HG03108 (cell line): ENCODE measurements around the gene SLC5A10.
A peak's percentile ranks its signal among the peaks of the same experiment; 100 is the strongest.
"Not testable (repeated sequence)": the region's sequence is repeated elsewhere in the genome, so short reads cannot be mapped to it uniquely, and the experiment has no call there.

Source experiments
- ATAC-seq: cut with Tn5 transposase; IDR thresholded peaks from one replicate; pipeline ENCODE4 v1.9.1; 2021; ENCODE audit warnings: moderate library complexity; ENCODE audit not compliant: unreplicated experiment

The SLC5A10 gene

DNA sequence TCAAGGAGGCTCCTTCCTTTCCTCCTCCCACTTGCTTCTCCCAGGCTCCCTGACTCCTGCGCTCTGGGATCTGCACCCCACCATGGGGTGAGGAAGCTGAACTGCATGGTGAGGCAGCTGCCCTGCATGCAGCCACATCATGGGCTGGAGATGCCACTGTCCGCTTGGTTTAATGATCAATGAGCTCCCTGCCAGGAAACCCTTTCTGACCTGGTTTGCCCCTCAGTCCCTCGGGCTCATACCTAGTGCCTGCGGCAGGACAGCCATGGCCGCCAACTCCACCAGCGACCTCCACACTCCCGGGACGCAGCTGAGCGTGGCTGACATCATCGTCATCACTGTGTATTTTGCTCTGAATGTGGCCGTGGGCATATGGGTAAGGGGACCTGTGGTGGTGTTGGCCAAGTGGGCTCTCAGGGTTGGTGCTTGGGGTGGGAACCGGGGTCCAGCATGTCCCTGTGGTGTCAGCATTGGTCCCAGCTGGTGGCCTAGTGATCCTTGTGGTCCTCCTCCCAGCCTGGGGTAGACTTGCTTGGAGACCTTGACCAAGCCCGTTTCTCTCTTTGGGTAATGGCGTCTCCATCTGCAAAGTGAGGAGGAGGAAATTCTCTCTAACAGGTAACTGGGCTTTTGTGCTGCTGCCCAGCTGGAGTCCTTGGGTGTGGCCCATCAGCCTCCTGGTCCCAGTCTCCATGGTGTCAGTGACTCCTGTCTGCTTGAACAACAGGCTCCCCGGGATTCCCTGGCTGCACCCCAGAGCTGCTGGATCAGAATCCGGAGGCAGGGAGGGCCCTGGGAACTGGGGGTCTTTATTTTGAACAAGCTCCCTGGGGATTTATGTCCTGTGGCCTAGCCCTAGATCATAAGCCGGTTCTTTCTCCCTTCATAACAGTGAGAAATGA lies at the start of gene SLC5A10:
Gene SLC5A10, plus strand, starts transcription at position 225 of the 902 bp plus-strand sequence. Its CDS starts 41 bp downstream, at position 266.
- ATAC-seq, result no peak

DNA sequence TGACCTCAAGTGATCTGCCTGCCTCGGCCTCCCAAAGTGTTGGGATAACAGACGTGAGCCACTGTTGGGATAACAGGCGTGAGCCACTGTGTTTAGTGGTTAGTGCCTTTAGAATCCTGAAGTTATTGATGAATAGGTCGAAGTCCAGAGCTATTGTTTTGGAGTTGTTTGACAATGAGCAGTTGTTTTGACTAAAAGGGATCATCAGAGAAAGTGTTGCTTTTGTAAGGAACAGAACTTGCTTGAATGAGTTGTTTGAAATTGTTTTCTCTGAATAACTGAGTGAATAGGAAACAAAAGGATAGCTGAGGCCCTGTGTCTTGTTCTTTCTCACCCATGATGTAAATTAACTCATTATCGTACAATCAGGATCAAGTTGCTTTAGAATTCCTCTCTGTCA lies 47.5 kb upstream of the SLC5A10 start:
- ATAC-seq, result no peak

DNA sequence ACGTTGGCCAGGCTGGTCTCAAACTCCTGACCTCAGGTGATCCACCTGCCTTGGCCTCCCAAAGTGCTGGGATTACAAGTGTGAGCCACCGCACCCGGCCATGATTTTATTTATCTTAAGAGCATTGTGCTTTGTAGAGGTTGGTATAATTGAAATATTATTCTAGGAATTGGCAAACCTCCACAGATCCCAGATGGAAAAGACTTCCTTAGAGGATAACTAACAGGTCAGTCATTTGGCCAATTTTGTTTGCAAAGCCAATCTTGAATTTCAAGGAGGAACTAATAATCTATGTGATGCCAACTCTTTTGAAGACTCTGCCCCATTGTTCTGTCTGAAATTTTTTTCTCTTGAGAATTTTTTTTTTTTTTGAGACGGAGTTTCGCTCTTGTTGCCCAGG lies 46.7 kb upstream of the SLC5A10 start:
- ATAC-seq, result no peak

DNA sequence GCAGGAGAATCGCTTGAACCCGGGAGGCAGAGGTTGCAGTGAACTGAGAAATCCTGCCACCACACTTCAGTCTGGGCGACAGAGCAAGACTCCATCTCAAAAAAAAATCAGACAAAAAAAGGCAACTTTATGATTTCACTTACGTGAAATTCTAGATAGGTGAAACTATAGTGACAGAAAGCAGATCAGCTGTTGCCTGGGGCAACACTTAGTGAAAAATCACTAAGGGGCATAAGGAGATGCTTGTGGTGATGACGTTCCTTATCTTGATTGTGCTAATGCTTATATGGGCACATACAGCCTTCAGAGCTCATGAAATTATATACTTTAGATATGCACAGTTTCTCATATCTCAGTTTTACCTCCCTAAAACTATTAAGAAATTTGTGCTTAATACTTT lies 41.6 kb upstream of the SLC5A10 start:
- no peak for ATAC-seq

DNA sequence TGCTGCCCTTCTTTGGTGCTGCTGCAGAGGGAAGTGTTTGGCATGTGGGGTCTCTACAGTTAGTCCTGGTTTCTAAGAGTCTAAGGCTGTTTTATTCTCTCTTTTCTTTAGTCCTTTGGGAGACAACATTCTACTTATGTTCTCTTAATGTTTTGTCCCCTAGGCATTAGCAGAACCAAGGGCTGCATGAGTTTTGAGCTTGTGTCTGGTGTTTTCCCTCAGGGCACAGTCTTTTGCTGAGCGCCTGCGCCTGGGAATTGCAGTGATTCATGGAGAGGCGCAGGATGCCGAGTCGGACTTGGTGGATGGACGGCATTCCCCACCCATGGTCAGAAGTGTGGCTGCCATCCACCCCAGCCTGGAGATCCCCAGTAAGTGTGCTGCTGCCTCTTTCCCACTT lies 41.1 kb upstream of the SLC5A10 start:
- no peak for ATAC-seq

DNA sequence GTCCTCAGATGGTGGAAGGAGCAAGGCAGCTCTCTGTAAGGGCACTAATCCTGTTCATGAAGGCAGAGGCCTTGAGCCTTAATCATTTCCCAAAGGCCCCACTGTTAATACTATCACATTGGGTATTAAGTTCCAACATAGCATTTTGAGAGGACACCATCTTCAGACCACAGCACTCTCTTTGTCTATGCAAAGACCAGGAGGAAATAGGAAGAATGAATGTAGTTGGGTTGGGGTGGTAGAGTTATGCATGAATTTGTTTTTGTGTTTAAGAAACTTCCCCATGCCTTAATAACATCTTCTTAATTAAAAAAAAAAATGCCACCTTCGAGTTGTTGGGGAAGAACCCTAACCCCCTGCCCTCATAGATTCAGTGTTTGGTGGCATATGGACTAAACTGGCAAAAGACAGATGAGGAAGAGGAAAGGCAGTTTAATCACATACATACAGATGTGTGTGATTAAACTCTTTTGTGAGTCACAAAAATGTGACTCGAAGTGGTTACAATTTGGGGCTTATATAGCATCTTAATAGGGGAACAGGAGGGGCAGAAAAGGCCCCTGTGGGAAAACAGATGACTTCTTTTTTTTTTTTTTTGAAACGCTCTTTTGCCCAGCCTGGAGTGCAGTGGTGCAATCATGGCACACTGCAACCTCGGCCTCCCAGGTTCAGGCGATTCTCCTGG lies 35.0 kb upstream of the SLC5A10 start:
- no peak for ATAC-seq

DNA sequence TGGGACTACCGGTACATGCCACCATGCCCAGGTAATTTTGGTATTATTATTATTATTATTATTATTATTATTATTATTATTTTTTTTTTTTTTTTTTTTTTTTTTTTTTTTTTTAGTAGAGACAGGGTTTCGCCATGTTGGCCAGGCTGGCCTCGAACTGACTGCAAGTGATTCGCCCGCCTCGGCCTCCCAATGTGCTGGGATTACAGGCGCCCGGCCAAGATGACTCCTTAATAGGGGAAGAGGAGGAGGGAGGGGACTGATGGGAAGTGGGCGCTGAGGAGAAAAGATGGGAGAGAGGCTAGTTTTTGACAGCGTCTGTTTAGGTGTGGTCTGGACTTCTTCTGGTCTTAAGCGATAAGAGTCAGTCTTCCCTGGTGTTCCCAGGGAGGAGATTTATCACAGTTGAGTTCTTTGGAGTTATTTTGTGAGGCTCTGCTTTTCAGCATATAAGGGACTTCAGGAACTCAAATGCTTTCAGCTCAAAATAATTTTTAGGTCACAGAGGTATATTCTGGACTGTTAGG lies 34.4 kb upstream of the SLC5A10 start:
- no peak for ATAC-seq

DNA sequence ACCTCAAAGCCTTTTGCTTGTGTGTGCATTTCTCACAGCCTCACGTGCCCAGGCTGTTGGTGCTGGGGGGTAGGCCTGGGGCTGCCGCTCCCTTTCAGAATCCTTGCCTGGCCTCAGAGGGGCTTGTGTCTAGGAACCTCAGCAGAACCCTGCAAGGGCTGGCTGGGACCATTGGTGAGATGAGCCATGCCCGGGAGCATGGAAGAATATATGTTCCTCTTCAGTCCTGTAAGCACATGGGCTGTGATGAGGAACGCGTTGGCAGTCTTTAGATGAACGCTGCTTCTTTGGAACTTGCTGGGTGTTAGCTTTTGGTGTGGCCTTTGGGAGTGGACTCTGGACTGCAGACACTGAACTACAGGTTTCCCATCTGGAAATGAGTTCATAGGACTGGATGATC lies 32.0 kb upstream of the SLC5A10 start:
- no peak for ATAC-seq

DNA sequence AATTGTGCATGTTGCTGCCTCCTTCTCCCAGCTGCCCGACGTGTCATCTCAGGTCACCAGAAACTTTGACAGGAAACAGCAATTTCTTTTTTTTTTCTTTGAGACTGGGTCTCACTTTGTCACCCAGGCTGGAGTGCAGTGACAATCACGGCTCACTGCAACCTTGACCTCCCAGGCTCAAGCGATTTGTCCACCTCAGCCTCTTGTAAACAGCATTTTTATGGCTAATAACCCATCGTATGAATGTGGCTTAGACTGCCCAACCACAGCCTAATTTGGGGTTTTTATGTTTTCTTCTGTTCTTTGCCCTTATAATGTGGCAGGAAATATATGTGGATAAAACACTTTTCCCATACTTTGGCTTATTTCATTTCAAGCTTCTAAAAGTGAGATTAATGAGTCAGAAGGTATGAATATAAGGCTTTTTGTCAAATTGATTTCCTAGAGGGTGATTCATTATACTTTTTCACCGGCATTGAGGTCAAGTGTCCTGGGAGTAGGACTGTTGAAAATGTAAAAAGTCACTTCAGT lies 31.0 kb upstream of the SLC5A10 start:
- ATAC-seq, result no peak

DNA sequence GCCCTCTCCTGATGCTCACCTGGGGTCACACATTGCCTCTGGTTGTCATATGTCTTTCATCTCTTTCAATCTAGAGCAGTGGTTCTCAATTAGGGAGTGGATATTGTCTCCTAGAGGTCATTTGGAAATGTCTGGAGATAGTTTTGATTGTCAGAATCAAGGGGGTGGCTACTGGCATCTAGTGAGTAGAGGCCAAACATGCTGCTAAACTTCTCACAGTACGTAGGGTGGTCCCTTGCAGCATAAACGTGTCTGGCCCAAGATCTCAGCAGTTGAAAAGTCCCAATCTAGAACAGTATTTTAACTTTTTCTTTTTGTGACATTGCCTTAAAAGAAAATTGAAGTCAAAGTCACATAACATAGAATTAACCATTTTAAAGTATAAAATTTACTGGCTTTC lies 30.5 kb upstream of the SLC5A10 start:
- no peak for ATAC-seq

DNA sequence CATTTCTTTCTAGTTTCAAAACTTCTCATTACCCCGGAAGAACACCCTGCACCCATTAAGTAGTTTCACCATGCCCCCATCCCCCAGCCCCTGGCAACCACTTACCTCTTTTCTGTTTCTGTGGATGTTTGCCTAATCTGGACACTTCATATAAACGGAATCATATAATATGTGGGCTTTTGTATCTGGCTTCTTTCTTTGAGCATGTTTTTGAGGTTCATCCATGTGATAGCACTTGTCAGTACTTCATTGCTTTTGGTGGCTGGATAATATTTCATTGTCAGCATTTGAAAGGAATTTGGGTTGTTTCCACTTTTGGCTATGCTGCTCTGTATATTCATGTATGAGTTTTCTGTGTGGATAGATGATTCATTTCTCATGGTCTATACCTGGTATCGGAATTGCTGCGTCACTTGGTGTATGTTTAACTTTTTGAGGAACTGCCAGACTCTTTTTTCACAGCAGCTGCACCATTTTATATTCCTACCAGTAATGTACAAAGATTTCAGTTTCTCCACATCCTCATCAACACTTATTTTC lies 30.0 kb upstream of the SLC5A10 start:
- ATAC-seq, result peak; percentile 74

DNA sequence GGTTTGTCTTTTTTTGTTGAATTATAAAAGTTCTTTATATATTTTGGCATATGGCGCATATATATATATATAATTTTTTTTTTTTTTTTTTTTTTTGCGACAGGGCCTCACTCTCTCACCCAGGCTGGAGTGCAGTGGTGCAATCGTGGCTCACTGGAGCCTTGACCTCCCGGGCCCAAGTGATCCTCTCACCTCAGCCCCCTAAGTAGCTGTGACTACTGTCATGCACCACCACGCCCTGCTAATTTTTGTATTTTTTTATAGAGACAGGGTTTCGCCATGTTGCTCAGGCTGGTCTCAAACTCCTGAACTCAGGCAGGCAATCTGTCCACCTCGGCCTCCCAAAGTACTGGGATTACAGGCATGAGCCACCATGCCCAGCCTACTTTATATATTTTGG lies 29.4 kb upstream of the SLC5A10 start:
- ATAC-seq, result not testable (repeated sequence)

DNA sequence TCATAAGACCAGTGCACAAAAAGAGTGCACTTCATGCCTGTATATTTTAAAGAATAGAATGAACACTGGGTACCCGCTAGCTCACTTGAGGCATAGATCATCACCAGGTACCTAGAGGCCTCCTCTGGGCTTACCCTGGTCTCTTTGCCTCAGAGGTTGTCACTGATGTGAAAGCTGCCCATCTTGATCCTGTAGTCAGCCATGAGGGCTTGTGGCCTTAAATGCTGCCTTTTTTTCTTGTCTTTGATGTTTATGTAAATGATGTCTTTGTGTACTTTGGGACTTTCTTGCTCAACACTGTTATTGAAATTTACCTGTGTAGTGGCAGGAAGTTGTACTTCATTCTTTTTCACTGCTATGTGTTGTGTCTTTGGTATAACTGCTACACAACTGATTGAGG lies 26.8 kb upstream of the SLC5A10 start:
- no peak for ATAC-seq

DNA sequence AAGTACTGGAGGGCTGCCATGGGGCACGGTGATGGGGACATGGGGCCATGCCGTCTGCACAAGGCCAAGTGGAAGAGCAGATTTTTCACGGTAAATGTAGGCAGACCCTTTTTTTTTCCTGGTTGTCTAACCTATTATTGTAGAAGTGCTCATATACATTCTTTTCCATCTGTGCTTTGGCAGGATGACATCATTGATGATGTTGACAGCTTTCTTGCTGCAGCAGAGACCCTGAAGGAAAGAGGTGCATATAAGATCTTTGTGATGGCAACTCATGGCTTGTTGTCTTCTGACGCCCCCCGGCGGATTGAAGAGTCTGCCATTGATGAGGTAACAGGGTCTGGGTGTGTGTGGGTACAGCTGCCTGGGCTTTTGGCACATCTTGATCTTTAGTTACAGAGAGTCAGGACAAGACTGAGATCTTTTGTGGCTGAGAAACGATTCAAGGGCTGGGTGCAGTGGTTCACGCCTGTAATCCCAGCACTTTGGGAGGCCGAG lies 23.3 kb upstream of the SLC5A10 start:
- no peak for ATAC-seq

DNA sequence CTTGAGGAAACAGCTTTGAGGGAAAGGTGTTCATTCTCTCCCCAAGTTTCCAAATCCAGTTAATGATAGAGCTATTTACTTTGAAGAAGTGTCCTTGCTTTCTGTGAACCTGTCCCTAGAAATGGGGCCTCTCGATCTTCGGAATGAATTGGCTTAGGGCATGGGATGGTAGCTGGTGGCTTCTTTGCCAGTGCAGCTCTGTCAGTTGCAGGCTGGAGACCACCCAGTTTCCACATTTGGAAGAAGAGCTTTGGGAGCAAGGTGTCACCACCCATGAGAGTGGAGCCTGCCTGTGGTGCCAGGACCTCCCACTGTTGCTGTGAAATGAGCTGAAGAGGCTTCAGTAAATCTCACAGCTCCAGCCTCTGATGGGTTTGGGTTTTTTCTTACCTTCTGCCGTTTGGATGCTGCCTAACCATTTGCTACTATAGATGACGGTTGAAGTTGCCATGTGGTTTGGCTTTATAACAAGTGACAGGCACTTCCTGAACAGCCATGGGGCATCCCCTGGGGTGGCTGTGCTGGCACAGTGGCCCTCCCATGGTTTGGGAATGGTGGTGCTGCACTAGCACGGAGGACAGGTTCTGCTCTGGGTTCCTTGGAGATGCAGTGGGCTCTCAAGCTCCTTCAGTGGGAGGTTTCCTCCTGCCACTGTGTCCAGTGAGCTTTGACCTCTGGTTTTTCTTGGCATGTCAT lies 19.5 kb upstream of the SLC5A10 start:
- no peak for ATAC-seq

DNA sequence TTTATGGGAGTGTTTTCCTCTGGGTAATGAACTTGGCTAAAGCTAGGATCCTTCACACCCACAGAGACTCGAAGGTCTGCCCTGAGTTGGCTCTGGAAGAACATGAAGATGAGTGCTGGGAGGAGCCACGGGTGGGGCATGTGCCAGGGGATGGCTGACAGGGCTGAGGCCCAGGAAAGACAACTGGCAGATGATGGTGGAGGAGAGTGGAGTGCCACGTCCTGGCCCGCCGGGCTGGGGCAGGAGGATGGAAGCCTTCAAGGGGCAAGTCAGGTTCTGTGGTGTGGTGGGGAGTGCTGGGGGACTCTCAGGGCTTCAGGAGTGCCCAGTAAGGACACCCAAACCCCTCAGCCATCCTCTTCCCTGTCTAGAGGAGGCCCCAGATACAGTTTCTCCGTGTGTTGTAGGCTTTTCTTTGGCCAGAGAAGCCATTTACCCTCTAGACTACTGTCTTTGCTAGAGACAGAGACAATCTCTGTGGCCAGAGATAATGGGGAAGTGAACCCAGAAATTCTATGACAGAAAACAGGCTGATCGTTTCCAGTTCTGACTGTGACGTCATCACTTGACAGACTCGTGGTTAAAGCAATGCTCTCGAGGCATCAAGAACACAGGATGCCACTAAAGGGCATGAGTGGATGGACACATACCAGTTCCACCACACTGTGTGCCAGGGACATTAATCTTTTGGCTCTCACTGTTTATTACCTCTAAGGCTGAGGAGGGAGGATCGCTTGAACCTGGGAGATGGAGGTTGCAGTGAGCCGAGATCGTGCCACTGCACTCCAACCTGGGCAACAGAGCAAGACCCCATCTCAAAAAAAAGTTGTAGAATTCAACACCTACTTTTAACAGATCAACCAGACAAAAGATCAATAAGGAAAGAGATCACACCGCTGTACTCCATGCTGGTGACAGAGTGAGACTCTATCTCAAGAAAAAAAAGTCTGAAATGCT lies 18.6 kb upstream of the SLC5A10 start:
- no peak for ATAC-seq

DNA sequence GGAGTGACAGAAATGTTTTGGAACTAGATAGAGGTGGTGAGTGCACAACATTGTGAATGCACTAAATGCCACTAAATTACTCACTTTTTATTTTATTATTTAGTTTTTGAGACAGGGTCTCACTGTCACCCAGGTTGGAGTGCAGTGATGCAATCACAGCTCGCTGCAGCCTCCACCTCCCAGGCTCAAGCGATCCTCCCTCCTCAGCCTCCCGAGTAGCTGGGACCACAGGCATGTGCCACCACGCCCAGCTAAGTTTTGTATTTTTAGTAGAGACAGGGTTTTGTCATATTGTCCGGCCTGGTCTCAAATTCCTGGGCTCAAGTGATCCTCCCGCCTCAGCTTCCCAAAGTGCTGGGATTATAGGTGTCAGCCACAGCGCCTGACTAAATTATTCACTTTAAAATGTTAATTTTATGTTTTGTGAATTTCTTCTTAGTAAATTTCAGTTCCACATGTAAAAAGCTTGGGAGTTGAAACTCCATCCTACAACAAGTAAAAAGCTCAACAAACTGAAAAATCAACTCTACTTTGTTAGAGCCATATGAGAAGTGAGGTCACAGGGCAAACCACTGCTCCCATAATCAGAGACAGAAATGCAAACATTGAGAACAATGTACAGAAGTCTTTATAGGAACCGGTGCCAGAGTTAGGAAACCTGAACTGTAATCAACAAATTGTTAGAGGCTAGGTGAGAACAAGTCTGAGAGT lies 13.8 kb upstream of the SLC5A10 start:
- no peak for ATAC-seq

DNA sequence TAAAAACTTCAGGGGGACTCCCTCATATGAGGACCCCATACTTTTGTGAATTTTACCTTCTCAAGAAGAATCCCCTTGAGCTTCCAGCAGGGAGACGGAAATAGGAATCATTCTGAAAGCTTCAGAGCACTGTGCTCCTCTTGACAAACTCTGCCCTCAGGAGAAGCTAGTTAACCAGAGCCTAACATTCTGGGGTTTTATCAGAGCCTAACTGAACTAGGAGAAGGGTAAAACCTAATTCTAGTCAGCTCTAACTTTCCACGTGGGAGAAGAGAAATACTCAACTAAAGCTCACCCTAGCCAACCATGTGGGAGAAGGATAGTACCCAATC lies 13.3 kb upstream of the SLC5A10 start:
- no peak for ATAC-seq

DNA sequence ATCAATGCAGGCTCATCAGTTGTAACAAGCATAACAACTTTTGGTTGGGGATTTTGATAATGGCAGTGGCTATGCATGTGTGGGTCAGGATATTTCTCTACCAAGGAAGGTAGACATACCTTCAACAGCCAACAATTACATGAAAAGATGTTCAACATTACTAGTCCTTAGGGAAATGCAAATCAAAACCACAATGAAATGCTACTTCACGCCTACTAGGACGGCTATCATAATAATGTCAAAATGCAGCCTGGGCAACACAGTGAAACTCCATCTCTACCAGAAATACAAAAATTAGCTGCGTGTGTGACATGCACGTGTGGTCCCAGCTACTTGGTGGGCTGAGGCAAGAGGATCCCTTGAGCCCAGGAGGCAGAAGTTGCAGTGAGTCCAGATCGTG lies 7.3 kb upstream of the SLC5A10 start:
- no peak for ATAC-seq
